Forelimb muscle (tissue), 1 donor: ENCODE data around the gene AMFR. TPM values are rescaled to one million over a fixed set of nuclear protein-coding genes. Genes with fewer than 3 reads are reported as not detected.
"Not testable (repeated sequence)": the region's sequence is repeated elsewhere in the genome, so short reads cannot be mapped to it uniquely, and the experiment has no call there.

Source experiments
- DNase-seq: peaks from one replicate; pipeline ENCODE4 v3.0.0-alpha.2; 2013; ENCODE audit warnings: low read depth
- polyA plus RNA-seq: library from polyadenylated mRNA; unstranded; fragments of 120-200 nt; gene quantifications from one replicate; pipeline ENCODE4 v1.2.1, GENCODE V29; 2013; ENCODE audit not compliant: insufficient read length

Gene AMFR
- polyA plus RNA-seq, 1 donor = 46.3 TPM

GRCh38 chr16:56388209-56388608 lies 37.1 kb downstream of the AMFR start:
- no peak for DNase-seq

- no peak for DNase-seq
These were observed 37.9 kb downstream of the AMFR start for GRCh38 chr16:56387396-56387795.

- no peak for DNase-seq
These were observed 41.1 kb downstream of the AMFR start for GRCh38 chr16:56384074-56384721.

DNA sequence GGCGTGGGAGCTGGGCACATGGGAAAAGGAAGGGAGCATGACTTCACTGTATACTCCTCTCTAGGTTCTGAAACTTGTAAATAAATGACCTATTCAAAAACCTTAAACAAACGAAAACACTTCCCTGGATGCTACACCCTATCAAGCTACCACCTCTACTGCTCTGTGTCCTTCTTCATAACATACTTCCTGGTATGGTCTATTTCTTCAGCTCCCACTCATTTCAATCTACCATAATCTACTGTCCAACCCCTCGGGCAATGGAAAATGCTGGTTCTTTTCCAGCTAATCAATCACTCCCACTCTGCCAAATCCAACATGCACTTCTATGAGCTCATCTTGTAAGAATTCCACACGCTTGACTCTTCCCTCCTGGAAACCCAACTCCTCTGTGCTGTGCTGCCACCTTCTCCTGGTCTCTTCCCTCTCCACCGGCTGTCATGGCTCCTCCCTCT lies 42.4 kb downstream of the AMFR start:
- DNase-seq = no peak

DNA sequence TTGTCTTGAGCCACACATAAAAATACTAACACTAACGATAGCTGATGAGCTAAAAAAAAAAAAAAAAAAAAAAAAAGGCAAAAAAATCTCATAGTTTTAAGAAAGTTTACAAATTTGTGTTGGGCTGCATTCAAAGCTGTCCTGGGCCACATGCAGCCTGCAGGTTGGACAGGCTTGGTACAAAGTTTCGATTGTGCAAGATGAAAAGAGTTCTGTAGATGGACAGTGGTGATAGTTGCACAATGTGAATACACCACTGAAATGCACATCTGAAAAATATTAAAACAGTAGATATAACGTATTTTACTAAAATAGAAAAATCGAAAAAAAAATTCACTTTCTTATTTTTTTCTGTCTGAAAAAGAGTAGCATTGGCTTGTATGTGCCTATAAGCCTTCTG lies 42.9 kb downstream of the AMFR start:
- DNase-seq = no peak

DNA sequence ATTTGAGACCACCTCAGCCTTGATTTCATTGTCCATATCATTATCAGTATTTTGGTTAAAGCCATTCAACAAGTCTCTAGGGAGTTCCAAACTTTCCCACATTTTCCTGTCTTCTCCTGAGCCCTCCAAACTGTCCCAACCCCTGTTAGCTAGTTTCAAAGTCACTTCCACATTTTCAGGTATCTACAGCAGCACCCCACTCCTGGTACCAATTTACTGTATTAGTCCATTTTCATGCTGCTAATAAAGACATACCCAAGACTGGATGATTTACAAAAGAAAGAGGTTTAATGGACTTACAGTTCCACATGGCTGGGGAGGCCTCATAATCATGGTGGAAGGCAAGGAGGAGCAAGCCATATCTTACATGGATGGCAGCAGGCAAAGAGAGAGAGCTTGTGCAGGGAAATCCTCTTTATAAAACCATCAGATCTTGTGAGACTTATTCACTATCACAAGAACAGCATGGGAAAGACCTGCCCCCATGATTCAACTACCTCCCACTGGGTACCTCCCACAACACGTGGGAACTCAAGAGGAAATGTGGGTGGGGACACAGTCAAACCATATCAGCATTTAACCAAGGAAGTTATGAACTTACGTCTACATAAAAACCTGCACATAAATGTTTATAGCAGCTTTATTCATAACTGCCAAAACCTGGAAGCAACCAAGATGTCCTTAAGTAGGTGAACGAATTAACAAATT lies 44.4 kb downstream of the AMFR start:
- DNase-seq = not testable (repeated sequence)

DNA sequence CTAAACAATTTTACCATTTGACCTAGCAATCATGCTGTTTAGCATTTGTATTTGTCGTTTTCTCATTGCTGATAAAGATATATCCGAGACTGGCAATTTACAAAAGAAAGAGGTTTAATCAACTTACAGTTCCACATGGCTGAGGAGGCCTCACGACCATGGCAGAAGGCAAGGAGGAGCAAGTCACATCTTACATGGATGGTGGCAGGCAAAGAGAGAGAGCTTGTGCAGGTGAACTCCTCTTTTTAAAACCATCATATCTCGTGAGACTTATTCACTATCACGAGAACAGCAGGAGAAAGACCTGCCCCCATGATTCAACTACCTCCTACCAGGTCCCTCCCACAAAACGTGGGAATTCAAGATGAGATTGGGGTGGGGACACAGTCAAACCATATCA lies 46.3 kb downstream of the AMFR start:
- DNase-seq = not testable (repeated sequence)

GRCh38 chr16:56375792-56376191 lies 49.6 kb downstream of the AMFR start:
- DNase-seq = not testable (repeated sequence)

- no peak for DNase-seq
These were observed 52.3 kb downstream of the AMFR start for GRCh38 chr16:56373003-56373402.

DNA sequence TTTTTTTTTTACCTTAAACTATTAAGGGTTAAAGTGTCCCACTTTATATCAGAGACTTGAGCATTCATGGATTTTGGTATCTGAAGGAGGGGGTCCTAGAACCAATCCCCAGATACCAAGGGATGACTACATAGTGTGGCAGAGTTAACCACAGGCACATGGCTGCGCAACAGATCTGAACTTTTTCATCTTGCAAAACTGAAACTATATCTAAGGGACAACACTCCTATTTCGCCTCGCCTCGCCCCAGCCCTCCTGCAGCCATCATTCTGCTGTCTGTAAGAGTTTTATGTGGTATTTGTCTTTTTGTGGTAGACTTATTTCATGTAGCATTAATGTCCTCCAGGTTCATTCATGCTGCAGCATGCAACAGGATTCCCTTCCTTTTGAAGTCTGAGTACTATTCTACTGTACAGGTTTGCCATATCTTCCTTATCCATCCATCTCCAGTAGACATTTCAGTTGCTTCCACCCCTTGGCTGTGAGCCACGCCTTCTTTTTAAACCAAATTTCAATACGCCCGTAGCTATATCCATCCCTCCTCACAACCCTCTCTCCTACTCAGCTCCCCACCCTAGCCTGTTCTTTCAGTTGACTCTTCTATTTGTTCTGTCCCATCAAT lies 53.2 kb downstream of the AMFR start:
- DNase-seq = no peak

DNA sequence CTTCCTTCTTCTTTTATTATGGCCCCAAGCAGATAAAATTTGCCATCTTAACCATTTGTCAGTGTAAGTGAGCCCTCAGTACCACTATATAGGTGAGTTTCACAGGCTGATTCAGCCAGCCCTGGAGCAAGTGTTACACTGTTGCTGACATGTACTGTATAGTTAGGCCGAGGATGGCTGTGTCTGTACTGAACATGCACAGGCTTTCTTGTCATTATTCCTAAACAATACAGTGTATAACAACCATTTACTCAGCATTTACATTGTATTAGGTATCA lies 53.7 kb downstream of the AMFR start:
- DNase-seq = no peak

GRCh38 chr16:56370875-56371659 lies 54.3 kb downstream of the AMFR start:
- no peak for DNase-seq

DNA sequence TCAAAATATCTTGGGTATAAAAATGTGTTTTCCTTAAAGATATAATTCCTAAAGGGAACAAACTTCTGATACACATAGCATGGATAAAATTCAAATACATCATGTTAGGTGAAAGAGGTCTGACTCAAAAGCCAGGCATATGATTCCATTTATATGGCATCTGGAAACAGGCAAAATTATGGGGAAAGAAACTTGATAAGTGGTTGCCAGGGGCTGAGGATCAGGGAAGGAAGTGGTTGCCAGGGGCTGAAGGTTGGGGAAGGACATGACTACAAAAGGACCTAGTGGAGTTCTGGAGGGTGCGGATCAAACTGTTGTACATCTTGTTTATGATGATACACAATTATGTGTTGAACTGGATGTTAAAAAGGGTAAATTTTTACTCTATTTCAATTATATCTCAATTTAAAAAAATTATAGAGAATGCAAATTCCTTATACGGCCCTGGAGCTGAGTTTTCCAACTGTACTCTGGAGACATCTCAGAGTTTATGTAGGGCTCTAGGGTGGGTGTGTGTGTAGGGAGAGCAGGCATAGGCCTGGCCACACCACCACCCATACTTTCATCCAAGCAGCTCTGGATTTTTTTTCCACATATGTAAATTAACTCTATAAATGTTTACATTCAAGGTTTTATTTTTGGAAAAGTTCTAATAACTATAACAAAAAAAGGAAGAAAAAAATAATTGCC lies 55.0 kb downstream of the AMFR start:
- DNase-seq = no peak

GRCh38 chr16:56369202-56369601 lies 56.1 kb downstream of the AMFR start:
- DNase-seq = no peak

DNA sequence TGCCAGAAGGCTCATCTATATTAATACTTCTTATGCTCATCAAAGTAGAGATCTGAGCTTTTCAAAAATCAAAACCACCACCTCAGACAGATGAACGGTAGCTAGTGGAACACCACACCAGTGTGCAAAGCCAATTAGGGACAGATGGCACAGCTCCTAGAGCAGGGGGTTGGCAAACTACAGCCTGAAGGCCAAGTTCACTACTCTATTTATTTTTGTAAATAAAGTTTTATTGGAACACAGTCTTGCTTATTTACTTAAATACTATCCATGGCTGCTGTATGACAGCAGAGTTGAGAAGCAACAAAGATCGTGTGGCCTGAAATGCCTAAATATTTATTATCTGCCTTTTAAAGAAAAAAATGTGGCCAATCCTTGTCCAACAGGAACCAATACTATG lies 56.8 kb downstream of the AMFR start:
- DNase-seq = no peak

DNA sequence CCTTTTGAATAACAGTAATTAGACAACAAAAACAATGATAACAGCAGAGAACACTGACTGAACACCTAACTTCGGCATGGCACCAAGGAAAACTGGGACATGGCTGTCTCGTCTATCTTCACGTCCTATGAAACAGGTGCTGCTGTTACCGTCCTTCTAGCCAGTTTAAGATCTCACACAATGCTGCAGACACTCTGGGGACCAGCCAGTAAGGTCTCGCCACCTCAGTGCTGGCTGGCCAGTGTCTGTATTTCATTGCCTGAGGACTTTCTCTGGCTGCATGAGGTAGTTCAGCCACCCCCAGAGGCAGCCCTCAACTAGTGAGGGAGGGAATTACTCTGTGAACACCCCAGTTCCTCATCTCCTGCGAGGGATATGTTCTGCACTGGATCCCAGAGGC lies 57.6 kb downstream of the AMFR start:
- DNase-seq = no peak

DNA sequence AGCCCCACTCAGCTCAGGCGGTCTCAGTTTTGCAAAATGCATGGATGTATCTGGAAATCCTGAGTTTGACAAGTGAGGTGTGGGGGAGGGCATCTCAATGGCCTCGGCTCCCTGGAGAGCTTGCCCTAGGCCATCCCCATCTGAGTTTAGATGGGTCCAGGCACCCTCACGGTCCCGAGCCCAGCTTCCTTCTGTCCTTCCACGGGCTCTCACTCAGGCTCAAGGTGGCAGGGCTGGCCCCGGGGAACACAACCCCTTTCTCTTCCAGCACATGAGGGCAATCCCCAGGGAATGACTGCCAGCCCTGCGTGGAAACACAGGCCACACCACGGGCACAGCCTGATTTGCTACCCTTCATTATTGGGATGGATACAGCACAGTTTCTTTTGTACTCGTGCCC lies 58.4 kb downstream of the AMFR start:
- DNase-seq = no peak

GRCh38 chr16:56365552-56365951 lies 59.8 kb downstream of the AMFR start:
- DNase-seq = no peak

DNA sequence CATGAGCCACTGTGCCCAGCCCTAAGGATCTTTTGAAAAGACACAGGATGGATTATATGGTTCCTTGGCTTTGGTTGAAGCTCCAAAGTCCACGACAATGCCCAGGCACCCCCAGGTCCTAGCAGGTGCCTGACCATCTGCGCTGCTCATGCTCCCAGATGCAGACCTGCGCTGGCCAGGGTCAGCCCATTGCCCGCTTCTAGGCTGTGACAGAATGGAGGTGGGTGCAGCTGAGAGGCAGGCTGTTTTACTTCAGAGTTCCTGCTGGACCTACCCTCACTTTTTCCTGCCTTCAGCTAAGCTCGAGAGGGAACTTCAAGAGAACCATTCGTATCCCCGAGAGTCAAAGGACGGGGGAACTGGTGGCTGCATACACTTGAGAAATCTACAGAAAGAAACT lies 60.5 kb downstream of the AMFR start:
- DNase-seq = no peak

DNA sequence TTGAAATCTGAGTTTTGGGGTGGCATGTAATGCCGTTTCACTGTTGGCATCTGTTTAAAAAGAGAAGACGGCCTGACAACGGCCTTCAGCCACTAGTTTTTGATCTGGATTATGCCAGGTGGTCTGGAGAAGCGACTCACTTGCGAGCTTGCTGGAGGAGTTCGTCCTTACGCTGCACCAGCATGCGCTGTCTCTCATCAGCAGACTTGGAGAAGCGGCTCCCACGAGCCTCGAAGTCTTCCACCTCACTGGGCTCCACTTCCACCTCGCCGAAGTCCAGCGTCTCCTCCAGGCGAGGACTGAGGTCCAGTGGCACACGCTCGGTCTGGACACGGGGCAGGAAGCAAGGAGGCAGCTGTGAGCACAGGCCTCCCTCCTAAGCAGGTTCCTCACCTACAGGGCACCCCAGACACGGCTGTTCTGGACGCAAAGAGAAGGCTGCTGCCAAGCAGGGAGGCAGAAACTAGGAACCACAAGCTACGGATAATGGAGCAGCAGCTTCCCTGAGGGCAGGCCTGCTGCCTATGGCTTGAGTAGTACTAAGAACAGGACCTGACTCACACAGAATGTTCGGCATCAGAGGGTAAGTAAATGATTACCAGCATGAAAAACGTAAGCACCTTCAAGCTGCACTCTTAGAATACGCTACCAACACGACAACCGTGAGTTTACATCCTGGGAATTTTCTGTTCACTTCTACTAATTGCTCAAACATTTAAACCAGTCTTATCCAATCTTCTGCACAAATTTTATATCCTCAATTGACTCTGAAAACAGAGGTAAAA lies 61.4 kb downstream of the AMFR start:
- no peak for DNase-seq

DNA sequence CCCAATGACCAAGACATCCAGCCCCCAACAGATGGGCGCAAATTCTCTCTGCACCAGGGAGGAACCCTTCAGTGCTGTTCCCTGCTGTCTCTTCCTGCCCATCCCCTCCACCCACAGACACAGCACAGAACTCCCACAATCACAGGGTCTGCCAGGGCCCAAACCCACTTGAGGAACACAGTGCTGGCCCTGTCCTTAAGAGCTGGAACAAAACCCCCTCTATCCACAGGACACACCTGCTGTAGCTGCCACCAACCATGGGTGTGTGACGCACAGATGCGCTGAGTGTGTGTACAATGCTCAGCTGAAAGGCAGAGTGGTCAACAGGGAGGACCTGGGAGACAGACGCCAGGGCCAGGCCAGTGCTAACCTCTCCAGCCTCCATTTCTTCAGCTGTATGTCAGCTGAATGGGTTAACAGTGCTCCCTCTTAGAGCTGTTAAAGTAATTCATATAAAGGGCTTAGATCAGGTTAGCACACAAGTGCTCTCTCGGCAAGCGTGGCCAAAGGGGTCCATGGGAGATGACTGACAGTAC lies 62.1 kb downstream of the AMFR start:
- DNase-seq = no peak
